Iris pigment epithelial cell (primary cell): ENCODE results near the gene CHST4.
"Not testable (repeated sequence)": the region's sequence is repeated elsewhere in the genome, so short reads cannot be mapped to it uniquely, and the experiment has no call there.

ENCODE experiments used
- DNase-seq: peaks from one replicate; pipeline ENCODE4 v3.0.0-alpha.2; 2011; ENCODE audit warnings: low read depth

The CHST4 gene

DNA sequence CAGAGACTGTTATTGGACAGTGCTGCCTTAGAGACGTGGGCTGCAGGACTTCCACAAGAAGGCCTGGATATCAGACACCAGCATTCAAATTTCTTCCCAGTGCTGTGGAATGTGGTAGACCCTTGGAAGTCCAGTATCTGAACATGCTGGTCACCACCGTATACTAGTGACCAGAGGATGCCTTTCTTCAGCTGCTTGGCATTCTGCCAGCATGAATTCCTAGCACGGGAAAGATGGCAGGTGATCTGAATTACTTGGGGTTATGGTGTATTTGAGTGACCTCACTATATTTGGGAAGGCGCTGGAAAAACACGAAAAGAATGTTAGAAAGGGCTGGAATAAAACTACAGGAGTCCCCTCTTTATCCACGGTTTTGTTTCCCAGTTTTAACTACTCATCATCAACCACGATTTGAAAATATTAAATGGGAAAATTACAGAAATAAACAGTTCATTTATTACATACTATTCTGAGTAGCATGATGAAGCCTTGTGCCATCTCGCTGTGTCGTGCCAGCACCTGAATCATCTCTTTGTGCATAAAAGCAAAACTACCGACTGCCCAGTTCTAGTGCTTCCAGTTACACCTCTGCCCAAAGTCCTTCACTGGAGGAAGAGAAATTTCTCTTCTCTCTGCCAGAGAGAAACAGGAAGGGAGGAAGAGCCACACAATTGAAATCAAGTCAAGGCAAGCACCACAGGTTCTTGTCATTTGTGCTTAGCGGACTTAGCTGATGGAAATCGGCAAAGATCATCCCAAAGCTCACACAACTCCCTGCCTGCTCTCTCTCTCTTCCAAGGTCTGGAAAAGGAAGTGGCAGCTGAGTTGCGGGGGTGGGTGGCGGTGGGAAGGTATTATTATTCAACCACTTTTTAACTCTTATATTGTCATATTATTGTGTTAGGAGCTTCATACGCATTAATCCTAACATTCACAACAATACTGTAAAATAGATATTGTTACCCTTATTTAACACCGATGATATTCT, 1.4 kb upstream of the CHST4 start:
- DNase-seq: no peak

DNA sequence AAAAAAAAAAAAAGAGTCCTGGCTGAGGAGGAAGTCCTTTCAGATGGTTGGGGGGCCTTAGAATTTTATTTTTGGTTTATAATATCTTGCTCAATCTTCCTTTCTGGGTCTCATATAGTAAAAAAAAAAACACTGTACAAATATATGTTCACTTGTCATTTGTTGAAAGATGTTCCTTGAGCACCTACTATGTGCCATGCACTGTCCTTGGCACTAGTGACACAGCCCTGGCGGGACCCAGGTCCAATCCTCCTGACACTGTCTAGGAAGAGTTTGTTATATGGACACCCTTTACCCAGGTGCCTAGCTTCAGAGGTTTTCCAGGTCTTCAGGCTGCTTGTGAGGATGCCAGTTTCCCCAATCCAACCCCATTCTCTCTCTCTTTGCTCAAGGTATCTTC, 2.0 kb downstream of the CHST4 start:
- DNase-seq: no peak

DNA sequence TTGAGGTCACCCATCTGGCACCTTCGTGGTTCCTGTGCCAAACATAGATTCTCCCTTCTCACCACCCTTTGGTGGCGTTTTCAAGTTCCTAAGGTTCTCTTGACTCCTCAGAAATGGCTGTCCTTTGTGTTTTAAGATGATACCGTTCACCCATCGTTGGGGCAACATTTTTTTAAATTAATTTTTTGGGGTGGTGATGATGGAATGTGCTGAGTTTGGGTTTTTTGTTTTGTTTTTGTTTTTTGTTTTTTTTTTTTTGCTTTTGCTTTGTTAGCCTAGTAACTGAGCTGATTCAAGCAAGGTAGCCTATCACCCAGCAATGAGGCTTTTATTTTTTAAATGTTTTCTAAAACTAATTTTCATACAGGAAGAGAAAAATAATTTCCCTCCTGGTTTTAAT, 2.6 kb downstream of the CHST4 start:
- DNase-seq: no peak

DNA sequence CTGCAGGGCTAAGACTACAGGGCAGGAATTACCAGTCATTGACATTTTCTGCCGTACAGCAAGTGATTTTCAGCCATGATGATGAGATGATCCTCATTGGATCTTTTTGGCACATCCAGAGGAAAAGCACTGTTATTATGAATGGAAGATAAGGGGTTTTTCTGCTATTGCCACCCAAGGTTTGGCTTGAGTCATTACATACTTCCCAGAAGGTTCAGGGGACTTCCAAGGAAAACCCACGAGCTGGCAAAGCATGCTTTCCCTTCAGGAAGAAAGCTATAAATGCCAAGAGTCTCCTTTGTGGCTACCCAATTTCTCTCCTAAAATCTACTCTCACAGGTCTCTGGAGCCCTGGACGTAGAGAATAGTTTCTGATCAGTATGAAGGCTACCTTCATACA, 6.1 kb downstream of the CHST4 start:
- no peak for DNase-seq

DNA sequence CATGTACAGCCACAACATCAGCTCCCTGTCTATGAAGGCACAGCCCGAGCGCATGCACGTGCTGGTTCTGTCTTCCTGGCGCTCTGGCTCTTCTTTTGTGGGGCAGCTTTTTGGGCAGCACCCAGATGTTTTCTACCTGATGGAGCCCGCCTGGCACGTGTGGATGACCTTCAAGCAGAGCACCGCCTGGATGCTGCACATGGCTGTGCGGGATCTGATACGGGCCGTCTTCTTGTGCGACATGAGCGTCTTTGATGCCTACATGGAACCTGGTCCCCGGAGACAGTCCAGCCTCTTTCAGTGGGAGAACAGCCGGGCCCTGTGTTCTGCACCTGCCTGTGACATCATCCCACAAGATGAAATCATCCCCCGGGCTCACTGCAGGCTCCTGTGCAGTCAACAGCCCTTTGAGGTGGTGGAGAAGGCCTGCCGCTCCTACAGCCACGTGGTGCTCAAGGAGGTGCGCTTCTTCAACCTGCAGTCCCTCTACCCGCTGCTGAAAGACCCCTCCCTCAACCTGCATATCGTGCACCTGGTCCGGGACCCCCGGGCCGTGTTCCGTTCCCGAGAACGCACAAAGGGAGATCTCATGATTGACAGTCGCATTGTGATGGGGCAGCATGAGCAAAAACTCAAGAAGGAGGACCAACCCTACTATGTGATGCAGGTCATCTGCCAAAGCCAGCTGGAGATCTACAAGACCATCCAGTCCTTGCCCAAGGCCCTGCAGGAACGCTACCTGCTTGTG, 10.7 kb downstream of the CHST4 start:
- no peak for DNase-seq

DNA sequence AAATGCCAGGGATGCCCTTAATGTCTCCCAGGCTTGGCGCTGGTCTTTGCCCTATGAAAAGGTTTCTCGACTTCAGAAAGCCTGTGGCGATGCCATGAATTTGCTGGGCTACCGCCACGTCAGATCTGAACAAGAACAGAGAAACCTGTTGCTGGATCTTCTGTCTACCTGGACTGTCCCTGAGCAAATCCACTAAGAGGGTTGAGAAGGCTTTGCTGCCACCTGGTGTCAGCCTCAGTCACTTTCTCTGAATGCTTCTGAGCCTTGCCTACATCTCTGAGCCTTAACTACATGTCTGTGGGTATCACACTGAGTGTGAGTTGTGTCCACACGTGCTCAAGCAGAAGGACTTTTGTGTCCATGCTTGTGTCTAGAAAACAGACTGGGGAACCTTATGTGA, 11.4 kb downstream of the CHST4 start:
- DNase-seq: peak; percentile 58

DNA sequence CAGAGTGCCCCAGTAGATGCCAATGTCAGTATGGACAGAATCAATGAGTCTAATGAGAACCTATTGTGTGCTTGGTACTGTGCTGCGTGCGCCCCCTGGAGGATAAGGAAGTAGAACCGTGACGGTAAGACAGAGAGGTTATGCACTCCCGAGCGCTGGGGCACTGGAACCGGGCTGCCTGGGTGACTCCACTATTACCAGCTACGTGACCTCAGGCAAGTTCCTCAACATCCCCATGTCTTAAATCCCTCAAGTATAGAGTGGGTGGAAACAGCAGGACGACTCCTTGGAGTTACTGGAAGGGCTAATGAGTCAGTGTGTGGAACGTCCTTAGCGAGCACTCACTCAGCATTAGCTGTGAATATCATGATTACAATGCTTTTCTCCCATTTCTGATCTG, 16.2 kb downstream of the CHST4 start:
- DNase-seq: peak; percentile 45

DNA sequence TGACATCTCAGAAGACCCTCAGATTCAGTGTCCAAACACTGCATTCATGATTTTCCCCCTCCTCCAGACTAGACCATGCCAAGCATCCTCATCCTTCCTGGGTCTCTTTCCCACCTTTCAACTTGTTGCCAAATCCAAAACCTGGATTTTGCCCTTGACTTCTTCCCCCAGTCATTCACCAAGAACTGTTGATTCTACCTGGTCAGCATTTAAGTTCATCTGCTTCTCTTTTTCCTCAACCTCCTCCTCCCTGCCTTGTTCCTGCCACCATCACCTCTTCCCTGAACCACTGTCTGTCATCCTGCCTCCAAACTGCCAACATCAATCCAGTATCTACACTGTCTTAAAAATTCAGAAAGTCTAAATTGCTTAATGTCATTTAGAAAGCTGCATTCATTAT, 20.9 kb downstream of the CHST4 start:
- no peak for DNase-seq

DNA sequence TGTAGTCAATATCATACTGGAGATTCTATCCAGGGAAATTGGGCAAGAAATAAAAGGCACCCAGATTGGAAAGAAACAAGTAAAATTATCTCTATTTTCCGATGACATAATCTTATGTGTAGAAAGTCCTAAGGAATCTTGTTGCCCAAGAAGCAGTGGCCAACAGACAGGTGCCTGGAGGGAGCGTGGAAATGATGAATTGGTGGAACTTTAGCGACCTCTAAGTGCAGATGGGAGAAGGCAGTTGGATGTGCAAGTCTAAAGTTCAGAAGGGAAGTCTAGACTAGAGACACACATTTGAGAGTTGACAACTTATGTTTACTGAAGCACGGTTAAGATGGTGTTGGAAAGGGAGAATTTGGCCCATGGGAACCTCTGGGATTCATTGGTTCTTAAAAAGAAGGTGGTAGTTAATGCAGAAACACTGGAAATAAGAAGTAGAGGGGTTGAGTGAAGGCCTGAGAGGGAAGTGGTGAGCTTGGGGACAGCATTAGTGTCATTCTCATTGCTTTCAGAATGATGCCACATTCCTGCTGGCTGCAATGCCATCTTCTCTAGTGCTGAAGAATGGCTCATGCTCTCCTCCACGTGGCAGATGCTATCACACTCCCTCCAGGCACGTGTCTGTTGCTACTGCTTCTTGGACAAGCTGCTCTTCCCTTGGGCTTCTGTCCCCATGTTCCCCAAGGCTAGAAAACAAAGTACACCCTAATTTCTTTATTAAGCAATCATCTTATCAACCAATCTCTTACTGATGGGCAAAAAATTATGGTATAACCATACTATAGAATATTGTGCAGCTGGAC, 26.7 kb downstream of the CHST4 start:
- DNase-seq: no peak

DNA sequence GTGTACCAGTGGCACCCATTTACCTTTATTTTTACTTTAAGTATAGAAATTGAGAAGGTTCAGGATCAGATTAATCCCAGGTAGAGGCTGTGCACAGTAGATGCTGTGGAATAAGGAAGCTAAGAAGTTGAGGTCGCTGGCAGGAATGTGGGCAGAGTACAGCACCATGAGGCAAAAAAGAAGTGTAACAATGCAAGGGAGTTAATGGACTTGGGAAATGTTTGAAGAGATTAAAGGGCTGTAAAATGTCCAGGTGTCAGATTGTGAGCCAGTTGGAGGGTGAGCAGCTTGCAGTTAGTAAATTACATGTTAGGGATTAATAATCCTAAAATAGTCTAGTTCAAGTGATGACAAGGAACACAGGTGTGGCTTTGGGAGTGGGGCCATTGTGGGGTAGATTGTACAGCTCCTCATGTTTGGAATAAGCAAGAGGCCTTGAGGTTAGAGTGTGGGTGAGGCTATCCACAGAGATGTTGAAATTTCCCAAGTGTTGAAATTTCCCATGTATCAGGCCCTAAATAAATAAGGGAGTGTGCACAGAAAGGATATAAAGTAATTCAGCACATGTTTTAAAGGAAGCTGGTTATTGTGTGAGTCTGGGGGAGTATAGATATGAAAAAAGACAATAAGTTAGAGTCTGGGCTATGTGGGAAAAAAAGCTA, 29.1 kb downstream of the CHST4 start:
- DNase-seq: peak; percentile 18

DNA sequence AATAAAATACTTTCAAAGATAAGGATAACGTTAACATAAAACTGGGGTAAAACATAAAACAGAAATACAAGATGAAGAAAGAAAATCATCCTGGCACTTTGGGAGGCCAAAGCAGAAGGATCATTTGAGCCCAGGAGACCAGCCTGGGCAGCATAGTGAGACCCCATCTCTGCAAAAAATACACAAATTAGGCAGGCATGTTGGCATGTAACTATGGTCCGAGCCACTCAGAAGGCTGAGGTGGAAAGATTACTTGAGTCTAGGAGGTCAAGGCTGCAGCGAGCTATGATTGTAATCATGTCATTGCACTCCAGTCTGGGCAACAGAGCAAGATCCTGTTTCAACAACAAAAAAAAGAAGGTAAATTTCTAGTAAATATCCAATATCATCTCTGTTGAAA, 31.1 kb downstream of the CHST4 start:
- DNase-seq: no peak

DNA sequence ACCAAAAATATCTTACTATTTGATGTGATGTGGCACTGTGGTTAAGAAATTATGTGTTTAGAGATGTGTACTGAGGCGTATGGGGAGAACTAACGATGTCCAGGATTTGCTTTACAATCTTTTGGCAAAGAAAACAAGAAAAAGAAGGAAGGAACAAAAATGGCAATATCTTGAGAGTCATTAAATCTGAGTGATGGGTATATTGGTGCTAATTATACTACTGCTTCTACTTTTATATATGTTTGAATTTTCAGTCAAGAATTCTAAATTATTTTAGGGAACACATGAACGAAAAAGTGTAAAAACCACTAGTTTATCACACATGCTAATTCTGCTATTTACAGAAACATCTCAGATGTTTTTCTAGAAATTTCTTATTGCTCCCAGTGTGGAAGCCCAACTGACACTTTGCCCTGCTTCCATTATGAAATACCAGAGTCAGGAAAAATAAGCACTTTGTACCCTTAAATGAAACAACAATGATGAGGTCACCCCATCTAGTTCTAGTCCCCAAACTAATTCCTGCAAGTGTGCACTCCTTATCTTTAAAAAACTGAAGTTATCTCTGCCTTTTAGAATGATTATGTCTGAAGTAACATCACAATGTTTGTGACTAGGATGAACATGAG, 31.8 kb downstream of the CHST4 start:
- no peak for DNase-seq

DNA sequence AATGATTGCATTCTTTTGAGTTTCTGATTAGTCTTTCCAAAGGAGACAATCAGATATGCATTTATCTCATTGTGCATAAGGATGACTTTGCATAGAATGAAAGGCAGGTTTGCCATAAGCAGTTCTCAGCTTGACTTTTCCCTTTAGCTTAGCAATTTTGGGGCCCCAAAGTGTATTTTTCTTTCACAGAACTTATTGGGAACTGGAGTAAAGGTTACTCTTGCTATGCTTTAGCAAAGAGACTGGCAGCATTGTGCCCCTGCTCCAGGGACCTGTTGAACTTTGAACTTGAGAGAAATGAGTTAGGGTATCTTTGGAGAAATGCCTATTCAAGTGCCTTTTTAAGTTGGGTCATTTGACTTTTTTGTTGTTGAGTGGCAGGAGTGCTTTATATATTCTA, 33.6 kb downstream of the CHST4 start:
- no peak for DNase-seq

DNA sequence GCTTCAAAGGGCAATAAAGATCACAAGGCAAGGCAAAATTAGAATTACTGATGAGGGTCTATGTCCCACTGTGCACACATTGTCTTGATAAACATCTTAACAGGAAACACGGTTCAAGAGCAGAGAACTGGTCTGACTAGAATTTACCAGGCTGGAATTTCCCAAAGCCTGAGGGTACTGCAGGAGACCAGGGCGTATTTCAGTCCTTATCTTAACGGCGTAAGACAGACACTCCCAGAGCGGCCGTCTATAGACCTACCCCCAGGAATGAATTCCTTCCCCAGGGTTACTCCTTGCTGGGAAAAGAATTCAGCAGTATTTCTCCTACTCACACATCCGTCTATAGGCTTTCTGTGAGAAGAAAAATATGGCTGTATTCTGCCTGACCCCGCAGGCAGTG, 35.7 kb downstream of the CHST4 start:
- not testable (repeated sequence) for DNase-seq

DNA sequence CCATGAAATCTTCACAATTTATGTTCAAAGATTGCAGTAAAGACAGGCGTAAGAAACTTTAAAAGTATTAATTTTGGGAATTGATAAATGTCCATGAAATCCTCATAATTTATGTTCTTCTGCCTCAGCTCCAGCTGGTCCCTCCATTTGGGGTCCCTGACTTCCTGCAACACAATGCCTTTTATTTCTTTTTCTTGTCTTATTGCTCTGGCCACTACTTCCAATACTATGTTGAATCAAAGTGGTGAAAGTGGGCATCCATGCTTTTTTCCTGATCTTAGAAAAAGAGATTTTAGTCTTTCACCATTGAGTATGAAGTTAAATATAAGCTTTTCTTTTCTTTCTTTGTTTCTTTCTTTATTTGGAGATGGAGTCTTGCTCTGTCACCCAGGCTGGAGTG, 36.3 kb downstream of the CHST4 start:
- no peak for DNase-seq

DNA sequence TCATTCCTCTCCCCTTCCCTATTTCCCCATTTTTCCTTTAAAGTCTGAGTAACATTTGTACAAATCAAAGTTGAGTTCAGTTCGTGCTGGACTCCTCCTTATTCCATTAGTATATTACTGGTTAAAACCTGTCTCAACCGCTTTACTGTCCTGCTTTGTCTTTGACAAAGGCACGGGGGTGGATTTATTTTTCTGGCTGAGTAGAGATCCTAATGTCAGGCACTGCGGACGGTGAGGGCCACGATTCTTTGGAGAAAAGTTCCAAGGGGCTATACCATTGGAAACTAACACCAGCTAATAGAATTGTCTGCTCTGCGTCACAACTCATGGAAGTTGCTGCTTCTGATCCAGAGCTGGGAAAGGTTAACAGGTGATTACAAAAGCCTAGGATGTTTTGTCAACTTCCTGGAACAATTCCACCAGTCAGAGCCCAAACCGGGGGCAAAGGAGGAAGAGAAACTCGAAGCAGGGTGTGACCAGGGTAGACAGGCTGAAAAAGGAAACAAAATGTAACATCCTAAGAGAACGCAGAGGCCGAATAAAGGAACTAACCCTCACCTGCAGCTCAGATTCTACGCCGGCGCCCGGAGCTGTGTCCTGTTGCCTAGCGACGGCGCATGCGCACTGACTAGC, 38.2 kb downstream of the CHST4 start:
- no peak for DNase-seq

DNA sequence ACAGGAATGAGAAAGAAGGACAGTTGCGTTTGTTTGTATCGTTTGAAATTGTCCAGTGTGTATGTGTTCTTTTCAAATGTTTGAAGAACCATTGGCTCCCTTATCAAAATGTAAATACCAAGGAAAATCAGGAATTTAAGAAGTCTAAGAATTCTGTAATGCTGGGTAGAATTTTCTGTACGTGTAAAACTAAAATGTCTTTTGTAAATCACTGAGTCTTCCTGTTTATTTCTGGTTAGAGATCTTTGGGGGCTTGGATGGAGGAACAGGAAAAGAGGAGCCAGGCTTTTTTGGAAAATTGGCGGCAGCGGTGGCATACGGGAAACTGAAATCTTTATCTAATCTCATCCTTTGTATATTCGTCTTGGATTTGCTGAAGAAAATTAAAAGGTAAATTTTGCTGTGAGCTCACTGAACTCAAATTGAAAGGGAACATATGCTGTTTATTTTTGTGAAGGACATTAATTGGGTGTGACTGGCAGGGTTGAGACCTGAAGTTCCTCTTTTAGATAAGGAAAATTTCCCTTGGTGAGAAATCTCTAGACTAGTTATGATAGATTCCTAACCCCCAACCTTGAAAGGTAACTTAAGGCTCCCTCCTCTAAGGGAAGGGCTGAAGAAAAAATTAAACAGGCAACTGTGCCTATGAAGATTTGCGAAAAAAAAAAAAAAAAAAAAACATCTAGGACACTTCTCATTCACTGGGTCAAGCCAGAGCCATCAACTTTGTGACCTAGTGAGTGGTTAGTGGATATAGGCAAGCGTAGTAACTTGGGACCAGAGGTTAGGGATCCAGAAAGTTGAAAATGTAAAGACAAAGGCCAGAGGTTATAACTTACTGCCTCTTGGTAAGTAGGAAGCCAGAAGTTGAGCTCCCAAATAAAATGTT, 39.8 kb downstream of the CHST4 start:
- DNase-seq: no peak

DNA sequence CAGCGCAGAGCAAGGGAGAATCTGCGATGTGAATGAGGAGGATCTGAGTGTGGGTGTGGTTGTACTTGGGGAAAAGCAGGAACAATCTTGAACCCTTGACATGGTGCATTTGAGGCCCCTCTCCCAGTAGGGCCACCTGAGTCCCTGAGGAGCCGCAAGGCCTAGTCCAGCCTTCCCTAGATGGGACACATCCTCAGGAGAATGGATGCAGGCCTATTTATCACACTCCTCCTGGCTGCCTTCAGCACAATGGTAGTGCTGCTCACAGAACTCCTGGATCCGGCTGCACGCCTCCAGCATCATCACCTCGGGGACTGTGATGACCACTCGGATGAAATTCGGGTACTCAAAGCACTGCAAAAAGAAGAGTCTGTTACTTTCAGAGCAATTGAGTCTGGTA, 41.7 kb downstream of the CHST4 start:
- DNase-seq: no peak

DNA sequence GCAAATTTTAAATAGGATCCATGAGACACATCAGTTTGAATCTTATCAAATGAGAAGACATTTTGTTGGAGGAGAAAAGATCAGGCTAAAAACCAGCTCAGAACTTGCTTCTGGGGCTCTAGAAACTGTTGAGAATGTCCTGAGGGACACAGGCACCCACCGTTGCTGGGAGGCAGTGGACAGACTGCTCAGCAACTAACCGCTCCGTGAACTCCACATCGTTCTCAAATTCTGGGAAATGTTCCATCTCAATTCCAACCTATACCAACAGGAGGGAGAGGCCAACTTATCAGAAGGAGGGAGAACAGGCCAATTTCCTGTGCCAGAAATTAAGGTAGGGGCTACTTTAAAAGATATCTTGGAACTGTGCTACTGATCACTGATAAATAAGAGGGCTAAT, 42.3 kb downstream of the CHST4 start:
- peak; percentile 17 for DNase-seq

DNA sequence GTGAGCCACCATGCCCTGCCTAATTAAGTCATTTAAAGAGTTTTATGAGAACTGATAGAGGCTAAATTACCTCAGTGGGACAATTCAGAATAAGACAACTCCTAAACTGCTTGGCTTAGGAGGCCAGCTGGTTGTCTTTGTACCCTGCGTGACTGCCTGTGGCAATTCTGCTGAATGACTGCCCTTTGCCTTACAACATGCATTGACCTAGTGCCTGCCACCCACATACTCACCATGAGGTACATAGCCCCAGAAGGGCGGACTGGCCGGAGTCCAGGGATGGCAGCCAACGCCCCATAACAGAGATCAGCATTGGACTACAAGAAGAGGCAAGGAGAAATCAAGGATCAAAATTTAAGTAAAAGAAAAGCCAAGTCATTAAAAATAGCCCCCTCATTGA, 43.4 kb downstream of the CHST4 start:
- no peak for DNase-seq
